H54 (cell line): ENCODE data around the gene PLCL2.

Experiments used
- DNase-seq: peaks from one replicate; pipeline ENCODE4 v3.0.0; 2011; ENCODE audit warnings: low spot score, mixed read lengths; ENCODE audit not compliant: insufficient read length
- FAIRE-seq: peaks from 3 replicates; lab custom pipeline; 2011; peaks lifted over from hg19 to GRCh38; lab: Jason Lieb, UNC
- POLR2A ChIP-seq: IDR thresholded peaks from 2 replicates; pipeline ENCODE4 v1.6.1; 2011; ENCODE audit warnings: low read depth, mild to moderate bottlenecking, low read length

The PLCL2 gene

DNA sequence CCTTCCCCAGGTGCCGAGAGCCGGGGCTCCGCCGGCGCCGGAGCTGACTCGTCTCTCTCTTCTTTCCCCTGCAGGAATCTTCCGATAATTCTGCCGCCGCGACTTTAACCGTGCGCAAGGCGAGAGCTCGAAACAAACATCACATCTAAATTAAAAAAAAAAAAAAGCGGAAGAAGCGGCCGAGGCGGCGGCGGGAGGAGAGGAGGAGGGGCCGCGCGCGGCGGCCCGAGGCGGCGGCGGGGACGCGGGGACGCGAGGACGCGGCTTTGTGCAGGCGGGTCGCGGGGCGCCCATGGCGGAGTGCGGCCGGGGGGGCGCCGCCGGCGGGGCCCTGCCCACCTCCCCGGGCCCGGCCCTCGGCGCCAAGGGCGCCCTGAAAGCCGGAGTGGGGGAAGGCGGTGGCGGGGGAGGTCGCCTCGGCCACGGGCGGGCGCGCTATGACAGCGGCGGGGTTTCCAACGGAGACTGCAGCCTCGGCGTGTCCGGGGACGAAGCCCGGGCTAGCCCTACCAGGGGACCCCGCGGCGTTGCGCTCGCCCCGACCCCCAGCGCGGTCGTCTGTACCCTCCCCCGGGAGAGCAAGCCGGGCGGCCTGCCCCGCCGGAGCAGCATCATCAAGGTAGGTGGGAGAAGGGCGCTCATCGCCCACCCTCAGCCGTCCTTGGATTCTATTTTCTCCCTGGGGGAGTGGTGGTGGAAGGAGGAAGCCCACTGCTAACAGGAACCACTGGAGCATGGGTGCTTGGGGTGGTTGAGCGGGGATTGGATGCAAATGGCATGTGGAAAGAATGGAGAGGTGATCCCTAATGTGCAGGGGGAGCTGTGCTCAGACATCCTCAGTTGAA is at the start of gene PLCL2:
Gene PLCL2, plus strand, starts transcription at position 208 of the 845 bp plus-strand sequence. Its CDS starts 85 bp downstream, at position 293.
- TF ChIP-seq POLR2A: peak; percentile 29; the same call in 1 of the 2 replicates
- DNase-seq (peak; percentile 55), FAIRE-seq (peak; percentile 84)

DNA sequence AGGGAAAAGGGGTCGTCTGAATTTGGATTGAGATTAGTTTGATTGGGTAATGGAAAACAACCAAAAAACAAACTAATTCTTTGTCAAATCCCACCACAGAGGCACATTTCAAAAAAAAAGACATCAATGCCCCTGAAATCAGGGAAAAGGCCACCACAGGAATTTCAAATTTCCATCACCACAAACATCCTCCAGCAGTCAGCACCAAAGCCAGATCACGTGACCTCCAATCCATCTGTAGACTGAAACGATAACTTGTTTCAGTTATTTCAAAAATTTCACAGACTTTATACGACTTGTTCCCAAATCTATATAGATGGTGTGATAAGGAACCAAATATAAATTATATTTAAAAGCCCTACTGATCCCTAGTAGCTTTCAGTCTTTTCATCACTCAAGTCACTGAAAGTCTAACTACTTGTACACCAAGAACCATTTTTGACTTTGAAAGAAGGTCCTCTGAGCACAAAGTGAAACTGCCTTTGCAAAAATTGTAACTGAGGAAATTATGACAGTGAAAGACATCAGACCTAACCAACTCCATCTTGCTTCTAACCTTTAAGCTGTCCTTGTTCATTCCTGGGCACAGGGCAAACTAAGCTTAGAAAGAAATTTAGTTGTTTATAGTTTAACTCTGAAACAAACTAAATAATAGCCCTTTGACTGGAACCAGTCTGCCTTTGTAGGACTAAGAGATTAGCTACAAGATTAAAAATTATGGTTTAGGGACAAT is 48.1 kb upstream of the PLCL2 start:
- no peak for FAIRE-seq
- TF ChIP-seq POLR2A: no peak
- DNase-seq: no peak

DNA sequence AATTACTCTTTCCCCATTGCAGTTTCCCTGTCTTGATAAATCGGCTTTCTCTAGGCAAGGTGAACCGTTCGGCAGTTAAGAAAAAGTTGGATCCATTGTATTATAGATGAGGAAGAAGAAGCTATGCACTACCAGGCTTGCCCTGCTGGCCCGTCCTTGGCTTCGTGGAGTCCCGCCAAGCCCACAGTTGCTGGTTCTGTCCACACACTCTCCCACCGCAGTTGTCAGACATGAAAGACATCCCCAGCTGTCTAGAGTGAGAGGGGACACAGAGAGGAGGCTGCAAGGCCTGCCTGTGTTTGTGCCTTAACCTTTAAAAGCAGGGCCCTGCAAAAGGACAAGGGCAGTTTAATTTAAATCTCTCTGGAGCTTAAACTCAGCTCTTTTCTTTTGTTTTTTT is 47.2 kb upstream of the PLCL2 start:
- DNase-seq (no peak), FAIRE-seq (no peak)
- TF ChIP-seq POLR2A: no peak

DNA sequence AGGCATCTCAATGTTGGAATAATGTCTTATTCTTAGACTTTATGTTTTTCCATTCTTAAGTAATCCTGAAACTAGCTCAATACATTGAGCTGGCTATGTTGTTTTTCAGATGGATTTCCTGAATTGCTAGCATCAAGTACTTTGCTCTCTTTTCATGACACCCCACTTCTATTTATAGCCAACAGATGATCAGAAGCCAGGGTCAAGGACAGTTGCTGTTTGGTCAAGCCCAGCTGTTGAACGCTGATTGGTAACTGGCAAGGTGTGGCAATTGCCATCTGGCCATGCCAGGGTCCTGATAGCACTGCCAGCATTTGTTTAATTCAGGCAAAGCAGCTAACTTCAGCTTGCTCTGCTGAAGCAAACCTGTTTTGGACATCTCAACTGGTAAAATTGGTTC is 46.2 kb upstream of the PLCL2 start:
- DNase-seq: no peak
- FAIRE-seq: no peak
- TF ChIP-seq POLR2A: no peak

DNA sequence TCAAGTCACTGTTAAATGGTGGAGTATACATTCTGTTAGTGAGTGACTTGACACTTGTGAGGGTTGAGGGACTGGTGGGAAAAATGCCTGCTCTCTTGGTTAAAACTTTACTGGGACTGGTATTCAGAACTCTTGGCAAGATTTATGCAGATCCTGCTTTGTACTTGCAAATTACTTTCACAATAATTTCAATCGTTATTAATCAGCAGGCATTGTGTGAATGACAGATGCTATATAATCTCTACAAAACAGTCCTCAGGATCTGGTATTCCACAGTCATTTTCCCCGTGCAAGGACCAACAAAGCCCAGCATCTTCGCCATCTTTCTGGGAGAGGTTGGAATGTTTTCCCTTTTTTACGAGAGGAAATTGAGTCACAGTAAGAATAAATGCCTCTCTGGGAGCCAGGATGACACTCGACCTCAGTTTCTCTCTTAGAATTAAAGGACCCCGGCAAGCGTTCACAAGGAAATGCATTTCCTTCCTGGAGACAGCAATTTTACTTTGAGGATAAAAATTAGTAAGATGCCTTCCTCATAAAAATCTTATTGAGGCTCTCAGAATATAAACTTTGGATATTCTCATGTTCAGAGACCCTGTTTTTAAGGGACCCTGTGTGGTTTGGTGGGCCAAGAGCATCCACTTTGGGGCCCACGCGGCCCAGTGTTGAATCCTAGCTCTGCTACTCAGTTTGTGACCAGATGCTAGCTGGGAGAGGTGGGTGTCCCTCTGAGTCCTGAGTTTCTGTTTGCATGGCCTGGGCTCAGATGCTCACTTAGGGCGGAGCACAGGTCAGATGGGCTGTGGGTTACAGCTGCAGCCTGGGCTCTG is 45.3 kb upstream of the PLCL2 start:
- DNase-seq (no peak), FAIRE-seq (no peak)
- TF ChIP-seq POLR2A: no peak

DNA sequence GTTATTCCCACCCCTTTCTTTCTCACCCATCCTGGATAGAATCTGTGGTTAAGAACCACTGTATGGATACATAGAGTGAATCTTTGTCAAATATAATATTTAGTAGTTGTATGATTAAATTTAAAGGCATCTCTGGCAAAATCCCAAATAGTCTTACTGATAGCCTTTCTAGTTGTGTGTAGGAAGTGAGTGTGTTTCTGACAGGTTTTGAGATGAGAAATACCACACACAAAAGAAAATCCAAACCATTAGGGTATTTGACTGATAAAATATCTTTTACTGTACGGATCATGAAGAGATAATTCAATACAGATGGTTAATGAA is 44.7 kb upstream of the PLCL2 start:
- no peak for FAIRE-seq
- no peak for DNase-seq
- no peak for TF ChIP-seq POLR2A

DNA sequence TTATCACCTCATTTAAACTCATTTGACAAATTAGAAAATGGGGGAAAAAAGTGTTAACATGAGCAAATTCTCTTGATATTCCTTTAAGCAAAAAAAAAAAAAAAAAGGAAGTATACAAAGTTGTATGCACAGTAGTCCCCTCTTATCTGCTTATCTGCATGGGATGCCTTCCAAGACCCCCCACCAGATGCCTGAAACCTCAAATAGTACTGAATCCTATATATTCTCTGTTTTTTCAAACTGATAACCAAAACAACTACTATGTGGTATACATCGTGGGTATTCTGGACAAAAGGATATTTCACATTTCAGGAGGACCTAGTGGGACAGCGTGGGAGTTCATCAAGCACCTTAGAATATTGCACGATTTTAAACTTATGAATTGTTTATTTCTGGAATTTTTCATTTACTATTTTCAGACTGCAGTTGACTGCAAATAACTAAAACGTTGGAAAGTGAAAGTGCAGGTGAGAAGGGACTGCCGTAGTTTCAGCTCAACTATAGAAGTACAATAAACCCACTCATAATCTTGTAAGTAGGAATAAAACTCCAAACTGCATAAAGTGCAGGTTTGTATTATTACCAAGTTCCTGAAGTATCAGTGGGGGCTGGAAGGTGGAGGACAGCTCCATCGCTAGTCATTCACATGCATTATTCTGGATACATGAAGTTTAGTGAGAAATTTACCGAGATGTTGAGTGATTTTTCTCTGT is 43.6 kb upstream of the PLCL2 start:
- DNase-seq (no peak), FAIRE-seq (peak; percentile 27)
- no peak for TF ChIP-seq POLR2A

DNA sequence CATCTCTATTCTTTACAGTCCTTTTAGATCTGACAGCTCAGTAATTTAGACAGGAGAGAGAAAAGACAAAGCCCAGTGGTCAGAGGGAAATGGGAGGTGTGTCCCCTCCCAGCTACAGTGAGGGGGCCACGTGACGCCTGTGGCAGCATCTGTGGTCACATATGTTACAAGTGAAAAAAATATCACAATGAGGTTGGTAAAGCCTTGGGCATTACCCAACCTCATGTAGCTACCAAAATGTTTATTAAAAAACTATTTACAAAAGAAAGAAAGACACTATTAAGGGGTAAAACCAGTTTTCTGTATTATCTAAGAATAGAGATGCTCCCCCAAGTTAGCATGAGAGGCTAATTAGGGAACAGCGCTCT is 42.9 kb upstream of the PLCL2 start:
- DNase-seq: no peak
- FAIRE-seq: no peak
- TF ChIP-seq POLR2A: no peak

DNA sequence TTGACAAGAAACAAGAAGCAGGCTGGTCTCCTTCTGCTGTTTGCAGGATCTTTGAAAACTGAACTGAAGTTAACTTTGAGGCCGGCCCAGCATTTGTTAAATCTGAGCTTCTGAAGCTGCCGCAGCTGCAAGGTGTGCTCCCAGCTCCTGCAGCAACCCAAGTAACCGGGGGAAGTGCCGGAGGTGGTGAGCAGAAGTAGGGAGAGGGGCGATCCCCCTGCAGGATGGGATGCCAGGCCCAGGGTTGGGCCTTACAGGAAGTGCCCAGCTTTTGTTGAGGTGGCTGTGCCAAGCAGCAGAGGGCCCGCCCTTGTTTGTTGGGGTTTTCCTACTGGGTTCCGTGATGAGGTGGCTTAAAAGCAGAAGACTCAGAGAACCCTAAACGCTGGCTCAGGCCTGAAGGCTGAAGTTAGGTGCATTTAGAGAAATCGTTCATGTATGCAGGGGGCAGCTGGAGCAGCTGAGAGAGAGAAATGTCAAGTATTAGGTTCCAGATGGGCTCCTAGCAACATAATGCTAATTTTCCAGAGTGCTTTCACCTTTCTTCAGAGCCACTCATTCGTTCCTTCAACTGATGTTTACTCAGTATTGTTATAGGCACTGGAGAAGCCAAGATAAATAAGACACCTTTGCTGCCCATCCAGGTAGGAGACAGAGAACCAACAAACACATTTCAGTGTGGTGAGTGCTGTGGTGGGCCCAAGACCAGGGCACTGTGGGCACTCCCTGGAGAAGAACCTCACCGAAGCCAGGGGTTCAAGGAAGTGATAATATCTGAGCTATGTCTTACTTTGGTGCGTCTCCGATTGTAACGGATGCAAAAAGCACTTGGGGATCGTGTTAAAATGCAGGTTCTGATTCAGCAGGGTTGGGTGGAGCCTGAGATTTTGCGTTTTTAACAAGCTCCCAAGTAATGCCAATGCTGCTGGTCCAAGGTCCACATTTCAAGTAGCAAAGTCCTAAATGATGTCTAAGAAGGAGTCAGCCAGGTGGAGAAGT is 42.2 kb upstream of the PLCL2 start:
- TF ChIP-seq POLR2A: no peak
- DNase-seq: no peak
- no peak for FAIRE-seq

DNA sequence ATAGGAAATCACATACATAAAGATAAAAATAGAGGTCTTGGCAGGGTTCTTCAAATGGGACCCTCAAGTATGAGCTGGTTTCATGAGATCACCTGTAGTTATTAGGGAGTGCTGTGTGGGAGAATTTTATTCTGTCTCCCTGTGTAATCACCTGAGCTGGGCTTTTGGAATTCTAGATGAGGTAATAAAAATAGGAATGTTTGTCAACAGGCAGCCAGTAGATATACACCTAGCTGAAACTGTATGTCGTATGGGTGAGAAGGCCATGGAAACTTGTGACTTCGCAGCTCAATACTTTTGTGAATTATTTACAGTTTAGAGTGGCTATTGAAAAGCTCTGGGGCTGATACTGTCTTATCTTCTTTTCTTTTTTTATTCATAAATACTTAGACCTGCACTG is 40.5 kb upstream of the PLCL2 start:
- TF ChIP-seq POLR2A: no peak
- no peak for DNase-seq
- no peak for FAIRE-seq

DNA sequence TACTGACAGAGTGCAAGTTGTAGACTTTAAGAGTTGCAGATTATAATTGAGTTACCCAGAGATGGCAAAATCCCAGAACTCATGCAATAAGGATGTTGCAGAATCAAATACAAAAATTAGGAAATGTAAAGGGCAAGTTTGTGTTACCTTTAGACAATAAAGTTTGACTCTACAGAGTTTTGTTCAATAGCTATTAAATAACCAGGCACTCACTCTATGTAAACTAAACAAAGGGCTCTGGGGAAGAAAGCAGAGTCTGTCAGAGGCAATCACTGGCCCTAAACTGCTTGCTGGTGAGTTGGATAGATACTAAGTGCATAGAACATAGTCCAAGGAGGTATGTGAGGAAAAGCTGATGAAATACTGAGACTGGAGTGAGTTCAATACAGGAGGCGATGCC is 40.0 kb upstream of the PLCL2 start:
- FAIRE-seq (no peak), DNase-seq (no peak)
- TF ChIP-seq POLR2A: no peak

DNA sequence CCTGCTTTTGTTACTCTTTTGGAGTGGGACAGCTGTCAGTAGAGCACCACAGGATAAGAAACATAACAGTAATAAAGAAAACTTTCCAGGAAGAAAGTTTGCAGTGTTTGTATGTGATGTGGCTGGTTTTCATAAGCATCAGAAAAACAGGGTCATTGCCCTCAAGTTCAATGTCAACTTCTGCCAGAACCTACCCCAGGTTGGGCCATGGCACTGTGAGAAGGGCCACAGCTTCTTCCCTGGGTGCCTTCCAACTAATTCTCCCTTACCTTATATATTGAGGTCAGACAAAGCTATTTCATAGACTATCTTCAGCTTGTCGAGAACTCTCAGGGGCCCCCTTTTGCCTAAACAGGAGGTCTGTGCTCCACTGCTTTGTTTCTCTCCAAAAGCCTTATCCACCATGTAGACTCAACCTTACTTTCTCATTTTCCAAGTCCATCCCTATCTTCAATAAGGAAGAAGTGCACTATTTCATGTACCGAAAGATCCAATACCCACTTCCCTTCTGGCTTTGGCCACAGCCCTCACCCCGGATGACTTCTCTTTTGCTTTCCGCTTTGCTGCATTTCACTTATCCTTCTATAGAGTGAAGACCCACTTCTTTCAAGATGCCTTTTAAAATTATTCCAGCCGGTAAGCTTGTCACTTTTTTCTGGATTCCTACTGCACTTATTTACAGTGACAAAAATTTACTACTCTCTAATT is 38.2 kb upstream of the PLCL2 start:
- no peak for TF ChIP-seq POLR2A
- FAIRE-seq: no peak
- no peak for DNase-seq
